NK-92 (cell line): ENCODE results near the gene FZR1.
"Not testable (repeated sequence)": the region's sequence is repeated elsewhere in the genome, so short reads cannot be mapped to it uniquely, and the experiment has no call there.

Experiments used
- DNase-seq: peaks from one replicate; lab custom pipeline; 2025; ENCODE audit not compliant: unreplicated experiment; lab: John Stamatoyannopoulos, UW

Gene FZR1

GRCh38 chr19:3494559-3494958 is 11.6 kb upstream of the FZR1 start:
- DNase-seq, result no peak

GRCh38 chr19:3496392-3497273 is 9.5 kb upstream of the FZR1 start:
- DNase-seq, result no peak

- no peak for DNase-seq
Observed at GRCh38 chr19:3497757-3498520, 8.2 kb upstream of the FZR1 start.

- DNase-seq, result no peak
Observed at GRCh38 chr19:3499738-3500428, 6.2 kb upstream of the FZR1 start.

- peak; percentile 60 for DNase-seq
Observed at GRCh38 chr19:3500429-3501101, 5.5 kb upstream of the FZR1 start, which contains the start of gene DOHH. DOHH (minus strand) TSS chr19:3500674; CDS start chr19:3496814, 3,860 bp downstream.

GRCh38 chr19:3501780-3502179 is 4.3 kb upstream of the FZR1 start:
- DNase-seq, result no peak

- DNase-seq, result no peak
Observed at GRCh38 chr19:3503036-3503572, 3.0 kb upstream of the FZR1 start.

- no peak for DNase-seq
Observed at GRCh38 chr19:3504735-3505134, 1.4 kb upstream of the FZR1 start.

GRCh38 chr19:3506384-3507340 is 551 bp downstream of the FZR1 start:
- no peak for DNase-seq

- no peak for DNase-seq
Observed at GRCh38 chr19:3507371-3508120, 1.4 kb downstream of the FZR1 start.

- not testable (repeated sequence) for DNase-seq
Observed at GRCh38 chr19:3508121-3508661, 2.1 kb downstream of the FZR1 start.

GRCh38 chr19:3508771-3509535 is 2.8 kb downstream of the FZR1 start:
- DNase-seq, result no peak

GRCh38 chr19:3509566-3509989 is 3.5 kb downstream of the FZR1 start:
- DNase-seq, result no peak

GRCh38 chr19:3510727-3511126 is 4.6 kb downstream of the FZR1 start:
- DNase-seq, result no peak

GRCh38 chr19:3511506-3512251 is 5.6 kb downstream of the FZR1 start:
- DNase-seq, result no peak

GRCh38 chr19:3512562-3513228 is 6.6 kb downstream of the FZR1 start:
- no peak for DNase-seq
